Progenitor cell of endocrine pancreas (in vitro differentiated cells): ENCODE measurements around the gene PPIP5K2. TPM values are rescaled to one million over a fixed set of nuclear protein-coding genes. Genes with fewer than 3 reads are reported as not detected.
"Not testable (repeated sequence)": the region's sequence is repeated elsewhere in the genome, so short reads cannot be mapped to it uniquely, and the experiment has no call there.

ENCODE experiments used
- DNase-seq: peaks from one replicate; pipeline ENCODE4 v3.0.0; 2021; ENCODE audit warnings: low spot score; ENCODE audit not compliant: unreplicated experiment
- H3K27ac Mint-ChIP-seq: 2 replicates; pipeline ENCODE4 v1.8.0; 2021; ENCODE audit warnings: mild to moderate bottlenecking, moderate library complexity, mixed read lengths
- H3K27me3 Mint-ChIP-seq: 2 replicates; pipeline ENCODE4 v1.8.0; 2021; ENCODE audit warnings: mixed read lengths
- H3K36me3 Mint-ChIP-seq: 2 replicates; pipeline ENCODE4 v1.8.0; 2022; ENCODE audit warnings: mixed read lengths; ENCODE audit not compliant: insufficient read depth
- H3K4me1 Mint-ChIP-seq: 2 replicates; pipeline ENCODE4 v1.8.0; 2021; ENCODE audit warnings: low read depth, mixed read lengths
- H3K4me3 Mint-ChIP-seq: 2 replicates; pipeline ENCODE4 v1.8.0; 2021; ENCODE audit warnings: low read depth, mild to moderate bottlenecking, moderate library complexity, mixed read lengths
- H3K9me3 Mint-ChIP-seq: 2 replicates; pipeline ENCODE4 v1.8.0; 2021; ENCODE audit warnings: low read depth, mixed read lengths
- CTCF ChIP-seq: fragments of 200-600 bp; sonication (generic); IDR thresholded peaks from one replicate; pipeline ENCODE4 v1.5.0; 2021; ENCODE audit warnings: antibody characterized with exemption, mild to moderate bottlenecking; ENCODE audit not compliant: unreplicated experiment
- total RNA-seq: library from RNA; stranded (reverse); gene quantifications from 2 replicates; pipeline ENCODE4 v1.2.1, GENCODE V29; 2021

Gene PPIP5K2
- total RNA-seq, 1 donor from 2014 or later = 89.2 TPM

DNA sequence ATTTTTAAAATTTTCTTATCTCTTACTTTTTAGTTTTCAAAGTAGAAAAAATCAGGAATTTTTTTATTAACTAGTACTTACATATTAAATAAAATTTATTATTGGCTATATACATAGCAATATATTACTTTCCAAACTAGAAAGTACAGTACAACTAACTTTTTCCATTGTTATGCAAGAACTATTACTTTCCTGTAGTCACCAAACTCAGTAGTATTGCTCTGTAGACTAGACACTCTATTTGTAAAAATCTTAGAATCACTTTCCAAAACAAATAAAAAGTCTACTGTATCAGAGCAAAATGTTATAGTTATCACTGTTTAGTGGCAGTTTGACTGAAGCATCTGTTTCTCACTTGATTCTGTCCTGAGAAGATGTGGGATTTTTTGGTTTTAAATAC, 83.1 kb downstream of the PPIP5K2 start:
- Mint-ChIP-seq H3K36me3 (peaks cover 10% of the 10 kb centered on the region), H3K27me3 (no peaks in the 10 kb centered on the region), H3K4me1 (no peaks in the 10 kb centered on the region), H3K4me3 (no peak overlapping the region), H3K27ac (no peak overlapping the region), H3K9me3 (no peaks in the 10 kb centered on the region)
- TF ChIP-seq CTCF = no peak
- DNase-seq = no peak

DNA sequence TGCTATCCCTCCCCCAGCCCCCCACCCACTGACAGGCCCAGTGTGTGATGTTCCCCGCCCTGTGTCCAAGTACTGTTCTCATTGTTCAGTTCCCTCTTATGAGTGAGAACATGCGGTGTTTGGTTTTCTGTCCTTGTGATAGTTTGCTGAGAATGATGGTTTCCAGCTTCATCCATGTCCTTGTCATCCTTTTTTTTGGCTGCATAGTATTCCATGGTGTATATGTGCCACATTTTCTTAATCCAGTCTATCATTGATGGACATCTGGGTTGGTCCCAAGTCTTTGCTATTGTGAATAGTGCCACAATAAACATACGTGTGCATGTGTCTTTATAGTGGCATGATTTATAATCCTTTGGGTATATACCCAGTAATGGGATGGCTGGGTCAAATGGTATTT, 84.9 kb downstream of the PPIP5K2 start:
- DNase-seq, H3K27me3 Mint-ChIP-seq, H3K4me3 Mint-ChIP-seq, H3K27ac Mint-ChIP-seq, H3K9me3 Mint-ChIP-seq, H3K4me1 Mint-ChIP-seq: not testable (repeated sequence)
- H3K36me3 Mint-ChIP-seq = peaks cover 12% of the 10 kb centered on the region

GRCh38 chr5:103205991-103206700, 86.0 kb downstream of the PPIP5K2 start:
- Mint-ChIP-seq H3K27me3 (no peaks in the 10 kb centered on the region), H3K4me1 (no peaks in the 10 kb centered on the region), H3K9me3 (no peaks in the 10 kb centered on the region), H3K36me3 (peaks cover 12% of the 10 kb centered on the region), H3K4me3 (no peak overlapping the region), H3K27ac (no peak overlapping the region)
- no peak for TF ChIP-seq CTCF
- no peak for DNase-seq

DNA sequence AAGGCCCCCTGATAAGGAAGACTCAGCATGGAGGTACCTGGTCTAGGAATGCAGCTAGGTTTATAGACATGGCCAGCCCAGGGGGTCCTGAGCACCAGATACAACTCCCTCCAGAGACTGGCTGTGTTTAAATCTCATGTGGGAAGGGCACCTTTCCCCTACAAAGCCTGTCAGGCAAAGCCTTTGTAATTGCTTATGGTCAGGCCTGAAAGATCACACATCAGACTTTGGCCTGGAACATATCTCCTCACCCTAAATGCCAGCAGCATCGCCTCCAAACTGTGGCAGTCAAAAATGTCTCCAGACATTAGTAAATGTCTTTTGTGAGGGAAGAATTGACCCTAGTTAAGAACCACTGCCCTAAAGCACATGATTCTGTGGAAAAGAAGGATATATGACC, 86.9 kb downstream of the PPIP5K2 start:
- DNase-seq = no peak
- TF ChIP-seq CTCF = no peak
- peaks cover 12% of the 10 kb centered on the region for H3K36me3 Mint-ChIP-seq
- no peak overlapping the region for H3K4me3 Mint-ChIP-seq
- H3K4me1 Mint-ChIP-seq = no peaks in the 10 kb centered on the region
- H3K9me3 Mint-ChIP-seq = no peaks in the 10 kb centered on the region
- no peak overlapping the region for H3K27ac Mint-ChIP-seq
- H3K27me3 Mint-ChIP-seq = no peaks in the 10 kb centered on the region

DNA sequence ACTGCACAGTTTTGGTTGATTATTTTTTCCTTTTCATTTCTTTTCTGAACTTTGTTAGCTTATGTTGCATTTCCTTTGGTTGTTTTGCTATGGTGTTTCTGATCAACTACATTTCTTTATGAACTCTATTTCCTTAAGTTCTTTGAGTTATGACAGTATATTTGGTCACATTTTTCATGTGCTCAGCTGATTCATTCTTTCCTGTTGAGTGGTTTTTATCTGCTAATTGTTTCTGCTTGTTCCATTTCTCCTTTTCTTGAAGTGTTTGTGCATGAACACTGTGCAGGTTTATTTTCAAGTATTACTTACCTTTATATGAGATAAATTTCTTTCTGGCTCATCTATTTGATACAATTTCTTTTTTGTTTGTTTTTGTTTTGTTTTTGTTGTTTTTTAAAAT, 87.6 kb downstream of the PPIP5K2 start:
- Mint-ChIP-seq H3K4me3 (no peak overlapping the region), H3K4me1 (no peaks in the 10 kb centered on the region), H3K36me3 (peaks cover 12% of the 10 kb centered on the region), H3K27ac (no peak overlapping the region), H3K9me3 (no peaks in the 10 kb centered on the region), H3K27me3 (no peaks in the 10 kb centered on the region)
- no peak for TF ChIP-seq CTCF
- no peak for DNase-seq

GRCh38 chr5:103208460-103208859, 88.4 kb downstream of the PPIP5K2 start:
- H3K4me3 Mint-ChIP-seq = no peak overlapping the region
- no peak for TF ChIP-seq CTCF
- H3K27ac Mint-ChIP-seq = no peak overlapping the region
- H3K4me1 Mint-ChIP-seq = no peaks in the 10 kb centered on the region
- DNase-seq = no peak
- no peaks in the 10 kb centered on the region for H3K27me3 Mint-ChIP-seq
- H3K9me3 Mint-ChIP-seq = no peaks in the 10 kb centered on the region
- H3K36me3 Mint-ChIP-seq = peaks cover 12% of the 10 kb centered on the region
